ENCODE data around the gene RXFP1. TPM values are rescaled to one million over a fixed set of nuclear protein-coding genes. Genes with fewer than 3 reads are reported as not detected.

RXFP1 gene
- 0.48 to 0.89 TPM (median 0.82 TPM) in 3 replicates for total RNA-seq (2021)
- Bru-seq, nascent RNA: percentile 15 among the genes with signal in this experiment
- long read RNA-seq, experiment 1, partial matches to known transcripts: 0 of 1 reads
- long read RNA-seq, experiment 1, other reads (novel, unspliced or antisense): 1 of 1 reads
- long read RNA-seq, experiment 2: 0 reads
- long read RNA-seq, experiment 3: 0 reads

DNA sequence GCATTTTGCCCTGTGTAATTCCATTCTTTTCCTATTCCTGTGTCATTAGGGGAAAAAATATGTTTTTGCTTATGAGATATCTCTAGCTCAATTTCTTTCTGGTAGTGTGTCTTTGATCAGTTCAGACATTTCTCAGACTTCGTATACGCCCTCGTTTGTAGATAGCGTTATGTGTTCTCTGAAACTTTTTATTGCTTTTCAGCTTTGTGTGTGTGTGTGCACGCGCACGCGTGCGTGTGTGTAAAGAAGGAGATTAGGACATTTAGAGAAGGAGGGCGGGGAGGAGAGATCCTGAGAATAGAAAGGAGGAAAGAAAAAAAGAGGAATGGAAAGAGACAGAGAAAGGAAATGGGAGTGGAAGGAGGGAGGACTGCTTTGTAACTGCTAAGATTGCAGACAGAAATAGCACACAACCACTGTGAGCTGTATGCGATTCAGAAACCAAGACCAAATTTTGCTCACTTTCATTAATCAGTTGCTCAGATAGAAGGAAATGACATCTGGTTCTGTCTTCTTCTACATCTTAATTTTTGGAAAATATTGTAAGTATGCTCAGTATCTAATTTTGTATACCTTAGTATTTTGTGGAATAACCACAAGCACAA, at the start of gene RXFP1:
RXFP1 (plus strand) TSS at position 399 of the 605 bp plus-strand sequence; CDS start at position 494, 95 bp downstream.
- DNase-seq (ENCODE audit: low spot score): no peak
- Mint-ChIP-seq H3K27ac (no peak within 1 kb of the TSS), H3K36me3 (no peaks in the 10 kb centered on the region), H3K9me3 (no peaks in the 10 kb centered on the region), H3K27me3 (ENCODE audit: low read depth) (no peaks in the 10 kb centered on the region), H3K4me3 (no peak within 1 kb of the TSS), H3K4me1 (peaks cover 10% of the 10 kb centered on the region)
- CTCF ChIA-PET: interaction anchor here (1.3 kb wide), 1 partner anchor 26 kb away, joined by 4 read pairs; no protein-coding TSS in a partner anchor
- POLR2A ChIA-PET: no interaction called here
- TF ChIP-seq ZNF281 (CRISPR knock-in tag; IDR thresholded peaks at IDR 0.05) (no peak), PRRX2 (CRISPR knock-in tag; IDR thresholded peaks at IDR 0.05) (no peak), MXD4 (CRISPR knock-in tag; IDR thresholded peaks at IDR 0.05; ENCODE audit: borderline replicate concordance) (no peak), ZNF138 (CRISPR knock-in tag; conservative IDR thresholded peaks at IDR 0.05) (no peak), ZNF423 (CRISPR knock-in tag; IDR thresholded peaks at IDR 0.05) (no peak), SMAD4 (CRISPR knock-in tag; IDR thresholded peaks at IDR 0.05) (no peak), ZNF396 (CRISPR knock-in tag; IDR thresholded peaks at IDR 0.05; ENCODE audit: borderline replicate concordance) (no peak)
- TF ChIP-seq, protein P1, sequence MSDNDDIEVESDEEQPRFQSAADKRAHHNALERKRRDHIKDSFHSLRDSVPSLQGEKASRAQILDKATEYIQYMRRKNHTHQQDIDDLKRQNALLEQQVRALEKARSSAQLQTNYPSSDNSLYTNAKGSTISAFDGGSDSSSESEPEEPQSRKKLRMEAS (CRISPR knock-in tag; IDR thresholded peaks at IDR 0.05): no peak
- TF ChIP-seq, protein P2, sequence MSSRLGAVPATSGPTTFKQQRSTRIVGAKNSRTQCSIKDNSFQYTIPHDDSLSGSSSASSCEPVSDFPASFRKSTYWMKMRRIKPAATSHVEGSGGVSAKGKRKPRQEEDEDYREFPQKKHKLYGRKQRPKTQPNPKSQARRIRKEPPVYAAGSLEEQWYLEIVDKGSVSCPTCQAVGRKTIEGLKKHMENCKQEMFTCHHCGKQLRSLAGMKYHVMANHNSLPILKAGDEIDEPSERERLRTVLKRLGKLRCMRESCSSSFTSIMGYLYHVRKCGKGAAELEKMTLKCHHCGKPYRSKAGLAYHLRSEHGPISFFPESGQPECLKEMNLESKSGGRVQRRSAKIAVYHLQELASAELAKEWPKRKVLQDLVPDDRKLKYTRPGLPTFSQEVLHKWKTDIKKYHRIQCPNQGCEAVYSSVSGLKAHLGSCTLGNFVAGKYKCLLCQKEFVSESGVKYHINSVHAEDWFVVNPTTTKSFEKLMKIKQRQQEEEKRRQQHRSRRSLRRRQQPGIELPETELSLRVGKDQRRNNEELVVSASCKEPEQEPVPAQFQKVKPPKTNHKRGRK (CRISPR knock-in tag; IDR thresholded peaks at IDR 0.05; ENCODE audit: borderline replicate concordance): no peak
- TF ChIP-seq, protein P3, sequence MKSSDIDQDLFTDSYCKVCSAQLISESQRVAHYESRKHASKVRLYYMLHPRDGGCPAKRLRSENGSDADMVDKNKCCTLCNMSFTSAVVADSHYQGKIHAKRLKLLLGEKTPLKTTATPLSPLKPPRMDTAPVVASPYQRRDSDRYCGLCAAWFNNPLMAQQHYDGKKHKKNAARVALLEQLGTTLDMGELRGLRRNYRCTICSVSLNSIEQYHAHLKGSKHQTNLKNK (CRISPR knock-in tag; IDR thresholded peaks at IDR 0.05): no peak
- ATAC-seq: no peak

GRCh38 chr4:158481811-158482210, 39.9 kb upstream of the RXFP1 start:
- ATAC-seq: no peak
- CTCF ChIA-PET: no interaction called here

More at GRCh38 chr4:158481811-158482210, 39.9 kb upstream of the RXFP1 start:
- POLR2A ChIA-PET: no interaction called here
- H3K27ac Mint-ChIP-seq: no peak overlapping the region
- no peak for TF ChIP-seq MLX (CRISPR knock-in tag; IDR thresholded peaks at IDR 0.05)
- no peak for TF ChIP-seq ATF6 (CRISPR knock-in tag; IDR thresholded peaks at IDR 0.05)
- TF ChIP-seq ZNF121 (CRISPR knock-in tag; IDR thresholded peaks at IDR 0.05): no peak
- TF ChIP-seq TEAD1 (CRISPR knock-in tag; IDR thresholded peaks at IDR 0.05): no peak
- TF ChIP-seq PREB (CRISPR knock-in tag; IDR thresholded peaks at IDR 0.05; ENCODE audit: borderline replicate concordance): no peak
- TF ChIP-seq OVOL2 (CRISPR knock-in tag; IDR thresholded peaks at IDR 0.05; ENCODE audit: borderline replicate concordance): no peak
- DNase-seq (ENCODE audit: low spot score): no peak
- H3K9me3 Mint-ChIP-seq: peaks cover 9% of the 10 kb centered on the region
- H3K36me3 Mint-ChIP-seq: no peaks in the 10 kb centered on the region
- no peak overlapping the region for H3K4me3 Mint-ChIP-seq
- no peaks in the 10 kb centered on the region; the same call in 1 of the 2 replicates for H3K27me3 Mint-ChIP-seq (ENCODE audit: low read depth)
- H3K4me1 Mint-ChIP-seq: no peaks in the 10 kb centered on the region

Data from WTC11 (cell line).